ENCODE measurements around the gene STAT6. TPM values are rescaled to one million over a fixed set of nuclear protein-coding genes. Genes with fewer than 3 reads are reported as not detected.

Gene STAT6
- total and polyA plus RNA-seq, 10 of the 15 experiments (the other 5 are each of a cell fraction or from before 2014, with no cell fraction given), result 14.2 to 176 (median 89.6) TPM

DNA sequence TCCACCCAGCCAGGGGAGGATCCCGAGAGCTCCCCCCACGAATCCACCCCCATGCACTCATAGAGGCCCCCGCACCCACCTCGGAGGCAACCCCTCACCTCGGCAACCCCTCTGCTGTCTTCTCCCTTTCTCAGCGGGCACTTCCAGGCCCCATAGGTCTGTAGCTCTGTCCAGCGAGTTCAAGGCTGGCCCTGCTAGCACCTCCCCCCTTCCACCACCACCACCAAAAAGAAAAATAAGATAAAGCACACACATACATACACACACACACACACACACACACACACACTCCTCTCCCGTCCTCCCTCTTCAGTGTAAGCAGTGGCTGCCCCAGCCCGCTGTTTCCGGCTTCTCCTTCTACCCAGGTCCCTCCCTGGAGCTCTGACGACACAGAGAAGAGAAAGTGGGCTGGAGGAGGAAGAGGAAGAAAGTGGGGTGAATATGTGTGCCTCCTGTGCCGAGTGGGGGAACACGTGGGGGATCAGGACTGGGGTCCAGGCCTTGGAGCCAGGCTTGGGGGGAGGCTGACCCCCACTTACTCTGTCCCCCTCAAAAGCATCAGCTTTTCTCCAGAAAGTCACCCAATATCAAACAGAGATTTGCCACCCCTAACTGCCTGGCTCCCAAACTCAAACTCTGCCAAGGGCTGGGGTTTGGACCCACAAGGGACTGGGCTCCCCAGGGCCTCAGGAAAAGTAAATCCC, at the start of gene STAT6 (continued):
- TF ChIP-seq ZNF384 (IDR thresholded peaks at IDR 0.05; ENCODE audit: borderline replicate concordance, low read depth, low read length) (no peak), REST (IDR thresholded peaks at IDR 0.05; ENCODE audit: low read depth, low read length) (no peak), SPI1 (IDR thresholded peaks at IDR 0.05; ENCODE audit: borderline replicate concordance, insufficient read depth, low read depth, low read length) (peak; percentile 42; the same call in 1 of the 2 replicates), SUZ12 (IDR thresholded peaks at IDR 0.05; ENCODE audit: unreplicated experiment) (no peak), KDM1A (IDR thresholded peaks at IDR 0.05; ENCODE audit: borderline replicate concordance) (no peak), ZSCAN29 (IDR thresholded peaks at IDR 0.05) (no peak)
- TF ChIP-seq, protein P1, sequence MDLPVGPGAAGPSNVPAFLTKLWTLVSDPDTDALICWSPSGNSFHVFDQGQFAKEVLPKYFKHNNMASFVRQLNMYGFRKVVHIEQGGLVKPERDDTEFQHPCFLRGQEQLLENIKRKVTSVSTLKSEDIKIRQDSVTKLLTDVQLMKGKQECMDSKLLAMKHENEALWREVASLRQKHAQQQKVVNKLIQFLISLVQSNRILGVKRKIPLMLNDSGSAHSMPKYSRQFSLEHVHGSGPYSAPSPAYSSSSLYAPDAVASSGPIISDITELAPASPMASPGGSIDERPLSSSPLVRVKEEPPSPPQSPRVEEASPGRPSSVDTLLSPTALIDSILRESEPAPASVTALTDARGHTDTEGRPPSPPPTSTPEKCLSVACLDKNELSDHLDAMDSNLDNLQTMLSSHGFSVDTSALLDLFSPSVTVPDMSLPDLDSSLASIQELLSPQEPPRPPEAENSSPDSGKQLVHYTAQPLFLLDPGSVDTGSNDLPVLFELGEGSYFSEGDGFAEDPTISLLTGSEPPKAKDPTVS (IDR thresholded peaks at IDR 0.05; ENCODE audit: low read depth, low read length), result no peak
